ENCODE results near the gene RBMS1.
A peak's percentile ranks its signal among the peaks of the same experiment; 100 is the strongest.

The RBMS1 gene

GRCh38 chr2:160315337-160315736 is 178.3 kb downstream of the RBMS1 start:
- DNase-seq (ENCODE audit: low spot score in 2 of 2) (no peak), ATAC-seq (replicated peaks; ENCODE audit: extremely low read depth, poor library complexity, severe bottlenecking) (no peak)
- Mint-ChIP-seq H3K27me3 (no peaks in the 10 kb centered on the region), H3K36me3 (ENCODE audit: insufficient read depth) (peaks cover 12% of the 10 kb centered on the region), H3K4me1 (peaks cover 30% of the 10 kb centered on the region), H3K27ac (ENCODE audit: low read depth) (no peak overlapping the region), H3K9me3 (no peaks in the 10 kb centered on the region), H3K4me3 (no peak overlapping the region)

DNA sequence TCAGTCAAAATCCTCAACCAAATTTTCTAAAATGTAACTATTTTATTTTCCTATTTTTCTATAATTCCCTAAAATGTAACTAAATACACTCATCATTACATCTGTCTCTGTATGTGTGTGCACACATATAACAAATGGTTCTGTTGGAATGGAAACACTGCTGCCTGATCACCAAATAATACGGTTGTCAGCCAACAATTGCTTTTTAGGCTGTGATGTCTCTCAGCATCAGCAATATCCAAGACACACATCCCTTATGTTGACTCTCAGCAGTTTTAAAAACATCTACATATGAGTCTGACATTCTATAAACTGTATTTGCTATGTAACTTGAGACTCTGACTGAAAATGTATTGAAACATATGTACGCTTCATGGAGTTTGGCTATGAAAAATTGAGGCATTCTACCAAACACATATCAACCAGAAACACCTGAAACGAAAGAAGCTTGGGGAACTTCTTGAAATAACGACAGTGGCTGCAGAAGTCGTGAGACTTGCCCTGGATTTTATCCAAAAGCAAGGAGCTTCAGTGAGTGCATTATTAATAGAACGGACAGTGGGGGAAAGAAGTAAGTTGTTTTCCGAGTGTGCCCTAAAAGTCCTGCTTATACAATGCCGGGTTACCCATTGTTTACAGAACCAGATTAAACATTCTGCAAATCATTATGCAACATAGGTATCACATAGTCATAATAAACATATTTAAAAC is 183.3 kb downstream of the RBMS1 start:
- DNase-seq (ENCODE audit: low spot score in 2 of 2): no peak
- no peaks in the 10 kb centered on the region for H3K27me3 Mint-ChIP-seq
- H3K36me3 Mint-ChIP-seq (ENCODE audit: insufficient read depth): peaks cover 15% of the 10 kb centered on the region
- peak overlapping the region; percentile 38 for H3K27ac Mint-ChIP-seq (ENCODE audit: low read depth)
- no peak overlapping the region for H3K4me3 Mint-ChIP-seq
- H3K4me1 Mint-ChIP-seq: peaks cover 29% of the 10 kb centered on the region
- no peaks in the 10 kb centered on the region for H3K9me3 Mint-ChIP-seq
- ATAC-seq (replicated peaks; ENCODE audit: extremely low read depth, poor library complexity, severe bottlenecking): no peak

DNA sequence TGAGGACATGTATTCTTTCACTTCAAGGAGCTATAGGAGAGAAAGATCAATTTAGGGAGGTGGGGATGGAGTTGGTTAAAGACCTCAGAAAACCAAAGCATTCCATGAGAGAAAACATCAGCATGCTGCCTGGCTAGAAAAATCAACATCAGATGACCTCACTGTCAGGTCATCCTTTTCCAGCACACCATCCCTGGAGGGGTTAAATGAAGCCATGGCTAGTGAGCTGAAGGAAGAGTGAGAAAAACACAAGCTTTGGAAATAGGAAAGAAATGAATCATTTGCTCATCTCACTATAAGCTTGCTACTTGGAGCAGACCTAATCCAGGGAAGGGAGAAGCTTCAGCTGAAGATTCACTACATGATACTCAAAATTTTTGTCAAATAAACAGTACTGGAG is 184.0 kb downstream of the RBMS1 start:
- Mint-ChIP-seq H3K27ac (ENCODE audit: low read depth) (no peak overlapping the region), H3K4me1 (peaks cover 27% of the 10 kb centered on the region), H3K27me3 (no peaks in the 10 kb centered on the region), H3K36me3 (ENCODE audit: insufficient read depth) (peaks cover 16% of the 10 kb centered on the region), H3K9me3 (no peaks in the 10 kb centered on the region), H3K4me3 (no peak overlapping the region)
- ATAC-seq (replicated peaks; ENCODE audit: extremely low read depth, poor library complexity, severe bottlenecking): no peak
- DNase-seq (ENCODE audit: low spot score in 2 of 2): no peak

DNA sequence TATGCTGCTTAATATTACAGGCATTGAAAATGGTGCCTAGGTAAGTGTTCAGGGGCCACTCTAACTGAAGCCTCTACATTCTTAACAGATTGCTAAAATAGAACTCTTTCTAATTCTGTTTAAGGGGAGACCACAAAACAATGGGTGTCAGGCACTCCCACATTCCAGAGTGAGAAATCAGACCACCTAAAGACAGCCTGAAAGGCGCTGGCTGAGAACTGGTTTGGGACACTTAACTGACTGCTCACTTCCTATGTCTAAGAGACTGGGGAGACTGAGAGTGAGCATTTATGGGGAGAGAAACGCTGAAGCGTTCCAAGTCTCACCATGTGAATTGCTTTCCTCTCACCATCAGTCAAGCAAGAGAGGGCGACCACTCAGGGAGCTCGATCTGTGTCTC is 184.7 kb downstream of the RBMS1 start:
- no peak for ATAC-seq (replicated peaks; ENCODE audit: extremely low read depth, poor library complexity, severe bottlenecking)
- Mint-ChIP-seq H3K36me3 (ENCODE audit: insufficient read depth) (peaks cover 16% of the 10 kb centered on the region), H3K4me1 (peaks cover 25% of the 10 kb centered on the region), H3K4me3 (no peak overlapping the region), H3K27ac (ENCODE audit: low read depth) (peak overlapping the region; percentile 23), H3K9me3 (no peaks in the 10 kb centered on the region), H3K27me3 (no peaks in the 10 kb centered on the region)
- DNase-seq (ENCODE audit: low spot score in 2 of 2): no peak

DNA sequence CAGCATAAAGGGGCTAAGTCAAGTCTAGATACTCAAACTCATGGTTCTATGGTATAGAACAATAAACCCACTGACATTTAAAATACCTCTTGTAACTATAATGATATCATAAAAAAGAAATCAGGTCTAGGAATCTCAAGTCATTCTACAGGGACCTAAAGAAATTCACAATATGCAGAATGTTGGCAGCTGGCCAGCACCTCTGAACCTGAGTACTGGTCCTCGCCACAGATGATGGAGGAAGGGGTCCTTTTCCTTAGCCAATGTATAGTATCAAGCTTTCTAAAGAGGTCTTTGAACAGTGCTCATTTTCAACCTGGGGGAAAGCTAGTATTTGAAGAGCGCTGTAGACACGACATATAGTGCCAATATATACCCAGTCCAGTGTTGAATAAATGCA is 185.1 kb downstream of the RBMS1 start:
- Mint-ChIP-seq H3K27ac (ENCODE audit: low read depth) (peak overlapping the region; percentile 23), H3K27me3 (no peaks in the 10 kb centered on the region), H3K4me1 (peaks cover 29% of the 10 kb centered on the region), H3K36me3 (ENCODE audit: insufficient read depth) (peaks cover 16% of the 10 kb centered on the region), H3K4me3 (no peak overlapping the region), H3K9me3 (no peaks in the 10 kb centered on the region)
- DNase-seq (ENCODE audit: low spot score in 2 of 2) (no peak), ATAC-seq (replicated peaks; ENCODE audit: extremely low read depth, poor library complexity, severe bottlenecking) (no peak)

DNA sequence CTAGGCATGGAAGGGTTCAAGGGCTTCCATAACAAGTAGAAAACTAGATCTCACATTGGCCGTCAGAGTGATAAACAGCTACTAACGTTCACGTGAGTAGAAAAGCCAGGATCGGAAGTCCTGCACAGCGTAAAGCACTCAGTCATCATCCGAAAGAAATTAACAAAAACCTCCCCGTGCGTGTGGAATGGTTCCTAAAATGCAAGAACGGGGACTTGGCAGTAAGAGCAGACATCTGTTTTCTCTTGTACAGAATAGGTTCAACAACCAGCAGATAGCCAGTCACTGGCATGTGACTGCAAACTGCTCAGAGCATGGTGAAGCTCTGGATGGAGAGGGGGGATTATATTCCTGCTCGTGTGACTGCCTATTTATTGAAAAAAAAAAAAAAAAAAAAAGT is 186.6 kb downstream of the RBMS1 start:
- DNase-seq (ENCODE audit: low spot score in 2 of 2): no peak
- Mint-ChIP-seq H3K36me3 (ENCODE audit: insufficient read depth) (peaks cover 21% of the 10 kb centered on the region), H3K4me3 (no peak overlapping the region), H3K27ac (ENCODE audit: low read depth) (no peak overlapping the region), H3K9me3 (no peaks in the 10 kb centered on the region), H3K27me3 (no peaks in the 10 kb centered on the region), H3K4me1 (peaks cover 33% of the 10 kb centered on the region)
- ATAC-seq (replicated peaks; ENCODE audit: extremely low read depth, poor library complexity, severe bottlenecking): no peak

- DNase-seq (ENCODE audit: low spot score in 2 of 2) (no peak), ATAC-seq (replicated peaks; ENCODE audit: extremely low read depth, poor library complexity, severe bottlenecking) (no peak)
- Mint-ChIP-seq H3K27me3 (no peaks in the 10 kb centered on the region), H3K4me3 (no peak overlapping the region), H3K4me1 (peaks cover 37% of the 10 kb centered on the region), H3K36me3 (ENCODE audit: insufficient read depth) (peaks cover 23% of the 10 kb centered on the region), H3K9me3 (no peaks in the 10 kb centered on the region), H3K27ac (ENCODE audit: low read depth) (no peak overlapping the region)
Measured at GRCh38 chr2:160305081-160305750, 188.4 kb downstream of the RBMS1 start.

- no peaks in the 10 kb centered on the region for H3K9me3 Mint-ChIP-seq
- no peaks in the 10 kb centered on the region for H3K27me3 Mint-ChIP-seq
- ATAC-seq (replicated peaks; ENCODE audit: extremely low read depth, poor library complexity, severe bottlenecking) (no peak), DNase-seq (ENCODE audit: low spot score in 2 of 2) (no peak)
- H3K27ac Mint-ChIP-seq (ENCODE audit: low read depth): no peak overlapping the region
- H3K36me3 Mint-ChIP-seq (ENCODE audit: insufficient read depth): peaks cover 29% of the 10 kb centered on the region
- no peak overlapping the region for H3K4me3 Mint-ChIP-seq
- H3K4me1 Mint-ChIP-seq: peaks cover 44% of the 10 kb centered on the region
Measured at GRCh38 chr2:160303527-160303926, 190.1 kb downstream of the RBMS1 start.

GRCh38 chr2:160303076-160303475 is 190.5 kb downstream of the RBMS1 start:
- DNase-seq (ENCODE audit: low spot score in 2 of 2): no peak
- Mint-ChIP-seq H3K4me3 (no peak overlapping the region), H3K36me3 (ENCODE audit: insufficient read depth) (peaks cover 33% of the 10 kb centered on the region), H3K9me3 (no peaks in the 10 kb centered on the region), H3K4me1 (peaks cover 49% of the 10 kb centered on the region), H3K27me3 (no peaks in the 10 kb centered on the region), H3K27ac (ENCODE audit: low read depth) (no peak overlapping the region)
- no peak for ATAC-seq (replicated peaks; ENCODE audit: extremely low read depth, poor library complexity, severe bottlenecking)

DNA sequence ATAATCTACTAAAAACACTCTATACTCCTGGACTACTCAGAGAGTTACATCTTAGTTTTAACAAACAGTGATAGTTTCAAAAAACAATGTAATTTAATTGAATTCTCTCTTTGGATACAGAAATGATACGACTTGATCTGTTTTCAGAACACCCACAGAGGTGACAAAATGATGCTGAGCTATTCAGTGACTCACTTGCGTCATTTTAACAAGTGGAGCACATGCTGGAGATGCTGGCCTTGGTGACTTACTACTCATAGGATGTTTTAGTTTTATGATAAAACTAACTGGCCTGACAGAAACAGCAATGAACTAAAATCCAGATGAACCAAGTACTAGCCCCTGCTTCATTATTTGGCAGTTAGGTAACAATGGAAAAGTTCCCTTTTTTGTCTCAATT is 192.2 kb downstream of the RBMS1 start:
- no peak for ATAC-seq (replicated peaks; ENCODE audit: extremely low read depth, poor library complexity, severe bottlenecking)

GRCh38 chr2:160300203-160300602 is 193.4 kb downstream of the RBMS1 start:
- Mint-ChIP-seq H3K27ac (ENCODE audit: low read depth) (peak overlapping the region; percentile 64), H3K9me3 (no peaks in the 10 kb centered on the region), H3K36me3 (ENCODE audit: insufficient read depth) (peaks cover 42% of the 10 kb centered on the region), H3K4me1 (peaks cover 68% of the 10 kb centered on the region), H3K27me3 (no peaks in the 10 kb centered on the region), H3K4me3 (no peak overlapping the region)
- DNase-seq (ENCODE audit: low spot score in 2 of 2) (no peak), ATAC-seq (replicated peaks; ENCODE audit: extremely low read depth, poor library complexity, severe bottlenecking) (no peak)

More for the DNA sequence above, 192.2 kb downstream of the RBMS1 start:
- H3K4me3 Mint-ChIP-seq: no peak overlapping the region
- H3K4me1 Mint-ChIP-seq: peaks cover 65% of the 10 kb centered on the region
- no peaks in the 10 kb centered on the region for H3K9me3 Mint-ChIP-seq
- H3K36me3 Mint-ChIP-seq (ENCODE audit: insufficient read depth): peaks cover 33% of the 10 kb centered on the region
- DNase-seq (ENCODE audit: low spot score in 2 of 2): no peak
- peak overlapping the region; percentile 65 for H3K27ac Mint-ChIP-seq (ENCODE audit: low read depth)
- H3K27me3 Mint-ChIP-seq: no peaks in the 10 kb centered on the region

DNA sequence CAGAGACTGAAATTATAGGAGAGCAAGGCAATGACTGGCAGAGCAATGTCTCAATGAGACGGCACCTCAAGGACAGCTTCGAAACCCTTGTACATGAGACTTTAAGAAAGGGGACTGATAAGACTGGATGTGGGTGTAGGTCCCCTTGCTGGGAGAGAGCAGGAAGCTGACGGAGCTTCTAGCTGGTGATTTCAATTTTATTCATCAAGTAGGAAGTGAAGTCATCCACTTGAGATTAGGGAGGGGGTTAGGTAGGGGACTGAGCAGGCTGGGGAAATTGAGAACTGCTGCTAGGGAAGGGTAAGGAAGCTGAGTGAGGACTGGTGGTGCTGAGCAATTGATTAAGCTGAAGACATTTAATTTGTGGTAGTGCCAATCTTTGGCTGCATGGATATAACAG is 194.1 kb downstream of the RBMS1 start:
- Mint-ChIP-seq H3K4me3 (no peak overlapping the region), H3K27me3 (no peaks in the 10 kb centered on the region), H3K36me3 (ENCODE audit: insufficient read depth) (peaks cover 43% of the 10 kb centered on the region), H3K9me3 (no peaks in the 10 kb centered on the region), H3K4me1 (peaks cover 68% of the 10 kb centered on the region), H3K27ac (ENCODE audit: low read depth) (peak overlapping the region; percentile 64)
- DNase-seq (ENCODE audit: low spot score in 2 of 2) (no peak), ATAC-seq (replicated peaks; ENCODE audit: extremely low read depth, poor library complexity, severe bottlenecking) (no peak)

- Mint-ChIP-seq H3K4me1 (peaks cover 67% of the 10 kb centered on the region), H3K36me3 (ENCODE audit: insufficient read depth) (peaks cover 43% of the 10 kb centered on the region), H3K27me3 (no peaks in the 10 kb centered on the region), H3K9me3 (no peaks in the 10 kb centered on the region), H3K27ac (ENCODE audit: low read depth) (peak overlapping the region; percentile 64), H3K4me3 (no peak overlapping the region)
- DNase-seq (ENCODE audit: low spot score in 2 of 2) (no peak), ATAC-seq (replicated peaks; ENCODE audit: extremely low read depth, poor library complexity, severe bottlenecking) (no peak)
Measured at GRCh38 chr2:160298960-160299359, 194.6 kb downstream of the RBMS1 start.

Measured in central memory CD8-positive, alpha-beta T cell (primary cell).